KMS-11 (cell line): ENCODE measurements around the gene SELENOI.

ENCODE experiments used
- H2AFZ ChIP-seq: fragments of 200-600 bp; sonication (generic); 2 replicates; pipeline ENCODE4 v1.6.1; 2016; ENCODE audit warnings: antibody characterized with exemption, mixed run types, low read depth
- H3K27ac ChIP-seq: fragments of 200-600 bp; sonication (generic); 2 replicates; pipeline ENCODE4 v1.6.1; 2016; ENCODE audit warnings: mild to moderate bottlenecking, mixed run types
- H3K27me3 ChIP-seq: fragments of 200-600 bp; sonication (generic); 2 replicates; pipeline ENCODE4 v1.6.1; 2017; ENCODE audit warnings: mild to moderate bottlenecking, low read depth, mixed run types, moderate library complexity; ENCODE audit not compliant: insufficient read depth
- H3K36me3 ChIP-seq: fragments of 200-600 bp; sonication (generic); 2 replicates; pipeline ENCODE4 v1.6.1; 2017; ENCODE audit warnings: mild to moderate bottlenecking, mixed run types; ENCODE audit not compliant: insufficient read depth
- H3K4me1 ChIP-seq: fragments of 200-600 bp; sonication (generic); 2 replicates; pipeline ENCODE4 v1.6.1; 2016; ENCODE audit warnings: mild to moderate bottlenecking, low read depth, mixed run types; ENCODE audit not compliant: poor library complexity, severe bottlenecking
- H3K4me2 ChIP-seq: fragments of 200-600 bp; sonication (generic); 2 replicates; pipeline ENCODE4 v1.7.0; 2016; ENCODE audit warnings: mild to moderate bottlenecking, mixed run types
- H3K4me3 ChIP-seq: fragments of 200-600 bp; sonication (generic); IDR thresholded peaks from 2 replicates; pipeline ENCODE4 v1.6.1; 2017; ENCODE audit warnings: low read depth, low read length, mixed read lengths; ENCODE audit not compliant: insufficient read depth
- H3K79me2 ChIP-seq: fragments of 200-600 bp; sonication (generic); 2 replicates; pipeline ENCODE4 v1.6.1; 2016; ENCODE audit warnings: low read depth, mixed run types; ENCODE audit not compliant: insufficient read depth
- H3K9ac ChIP-seq: fragments of 200-600 bp; sonication (generic); 2 replicates; pipeline ENCODE4 v1.6.1; 2016; ENCODE audit warnings: mild to moderate bottlenecking, mixed run types
- H4K20me1 ChIP-seq: fragments of 200-600 bp; sonication (generic); 2 replicates; pipeline ENCODE4 v1.6.1; 2016; ENCODE audit warnings: mild to moderate bottlenecking, mixed run types; ENCODE audit not compliant: insufficient read depth
- TF ChIP-seq, protein P1 (sequence below): fragments of 200-600 bp; sonication (generic); conservative IDR thresholded peaks from 2 replicates; pipeline ENCODE4 v1.6.1; 2017; ENCODE audit warnings: low read depth, mild to moderate bottlenecking, antibody characterized with exemption, low read length, moderate library complexity, mixed read lengths

SELENOI gene

DNA sequence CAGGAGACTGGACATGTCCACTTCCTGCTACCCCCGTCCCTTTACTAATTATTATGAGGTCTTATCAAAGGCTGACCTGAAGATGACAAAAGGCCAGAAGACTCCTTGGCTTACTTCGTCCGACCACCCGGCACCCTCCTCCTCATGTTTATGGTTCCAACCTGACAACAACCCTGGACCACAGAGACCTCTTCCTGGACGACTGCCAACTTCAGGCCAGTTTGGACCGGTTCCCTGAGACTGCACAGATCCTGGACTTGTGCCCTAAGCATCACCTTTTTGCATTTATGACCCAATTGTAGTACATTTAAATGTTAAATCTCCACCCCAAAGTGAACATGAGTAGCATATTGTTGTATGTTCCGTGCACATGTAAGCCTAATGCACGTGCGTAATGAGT is 61.6 kb downstream of the SELENOI start:
- Histone ChIP-seq H3K9ac (no peak overlapping the region), H2AFZ (no peak overlapping the region), H3K4me1 (peaks cover 16% of the 10 kb centered on the region), H4K20me1 (no peaks in the 10 kb centered on the region), H3K27me3 (no peaks in the 10 kb centered on the region), H3K27ac (no peak overlapping the region), H3K4me2 (no peak overlapping the region), H3K79me2 (no peaks in the 10 kb centered on the region), H3K36me3 (no peaks in the 10 kb centered on the region), H3K4me3 (no peak overlapping the region)
- TF ChIP-seq, protein P1, sequence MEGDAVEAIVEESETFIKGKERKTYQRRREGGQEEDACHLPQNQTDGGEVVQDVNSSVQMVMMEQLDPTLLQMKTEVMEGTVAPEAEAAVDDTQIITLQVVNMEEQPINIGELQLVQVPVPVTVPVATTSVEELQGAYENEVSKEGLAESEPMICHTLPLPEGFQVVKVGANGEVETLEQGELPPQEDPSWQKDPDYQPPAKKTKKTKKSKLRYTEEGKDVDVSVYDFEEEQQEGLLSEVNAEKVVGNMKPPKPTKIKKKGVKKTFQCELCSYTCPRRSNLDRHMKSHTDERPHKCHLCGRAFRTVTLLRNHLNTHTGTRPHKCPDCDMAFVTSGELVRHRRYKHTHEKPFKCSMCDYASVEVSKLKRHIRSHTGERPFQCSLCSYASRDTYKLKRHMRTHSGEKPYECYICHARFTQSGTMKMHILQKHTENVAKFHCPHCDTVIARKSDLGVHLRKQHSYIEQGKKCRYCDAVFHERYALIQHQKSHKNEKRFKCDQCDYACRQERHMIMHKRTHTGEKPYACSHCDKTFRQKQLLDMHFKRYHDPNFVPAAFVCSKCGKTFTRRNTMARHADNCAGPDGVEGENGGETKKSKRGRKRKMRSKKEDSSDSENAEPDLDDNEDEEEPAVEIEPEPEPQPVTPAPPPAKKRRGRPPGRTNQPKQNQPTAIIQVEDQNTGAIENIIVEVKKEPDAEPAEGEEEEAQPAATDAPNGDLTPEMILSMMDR = no peak

DNA sequence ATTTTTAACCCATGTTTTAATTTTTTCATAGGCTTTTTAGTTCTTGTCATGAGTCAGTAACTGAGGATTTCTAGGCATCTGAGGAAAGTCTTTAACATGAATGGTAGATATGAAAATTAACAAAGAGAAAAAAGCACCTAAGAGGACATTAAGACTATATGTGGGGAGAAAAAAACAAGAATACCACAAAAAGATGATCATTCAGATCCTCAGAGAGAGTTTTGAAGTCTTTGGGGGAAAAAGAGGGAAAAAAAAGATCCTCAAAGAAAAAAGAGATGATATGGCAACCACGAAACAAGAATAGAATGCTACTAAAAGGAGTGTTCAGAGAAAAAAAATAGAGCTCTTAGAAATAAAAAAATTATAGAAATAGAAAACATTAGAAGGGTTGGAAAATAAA is 63.8 kb downstream of the SELENOI start:
- H4K20me1 ChIP-seq = no peaks in the 10 kb centered on the region
- no peak overlapping the region for H3K4me2 ChIP-seq
- no peaks in the 10 kb centered on the region for H3K27me3 ChIP-seq
- H3K4me3 ChIP-seq = no peak overlapping the region
- TF ChIP-seq, protein P1 = no peak
- H2AFZ ChIP-seq = no peak overlapping the region
- H3K9ac ChIP-seq = no peak overlapping the region
- no peaks in the 10 kb centered on the region for H3K36me3 ChIP-seq
- no peak overlapping the region for H3K27ac ChIP-seq
- peaks cover 16% of the 10 kb centered on the region for H3K4me1 ChIP-seq
- no peaks in the 10 kb centered on the region for H3K79me2 ChIP-seq

DNA sequence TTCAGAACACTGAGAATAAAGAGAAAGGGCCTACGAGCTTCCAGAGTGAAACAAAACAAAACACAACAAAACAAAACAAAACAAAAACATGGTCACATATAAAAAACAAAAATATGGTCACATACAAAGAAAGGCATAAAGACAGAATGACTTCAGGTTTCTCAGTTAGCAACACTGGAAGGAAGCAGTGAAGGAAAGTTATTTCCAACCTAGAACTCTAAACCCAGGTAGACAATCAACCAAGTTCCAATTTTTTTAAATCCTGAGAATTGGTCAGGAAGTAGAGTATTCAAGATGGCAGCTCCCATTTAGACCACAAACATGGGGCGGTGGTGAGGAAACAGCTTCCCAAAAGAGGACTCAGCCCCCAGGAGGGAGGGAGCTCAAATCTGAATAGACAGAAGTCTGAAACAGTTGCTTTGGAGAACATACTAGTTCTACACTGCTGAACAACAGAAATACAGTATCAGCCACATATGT is 64.9 kb downstream of the SELENOI start:
- Histone ChIP-seq H3K36me3 (no peaks in the 10 kb centered on the region), H3K4me1 (peaks cover 16% of the 10 kb centered on the region), H3K27ac (no peak overlapping the region; the same call in 1 of the 2 replicates), H4K20me1 (no peaks in the 10 kb centered on the region), H3K4me2 (peak overlapping the region; percentile 92; the same call in 1 of the 2 replicates), H2AFZ (peak overlapping the region; percentile 42; the same call in 1 of the 2 replicates), H3K27me3 (no peaks in the 10 kb centered on the region), H3K9ac (no peak overlapping the region), H3K4me3 (no peak overlapping the region), H3K79me2 (no peaks in the 10 kb centered on the region)
- TF ChIP-seq, protein P1 = no peak

DNA sequence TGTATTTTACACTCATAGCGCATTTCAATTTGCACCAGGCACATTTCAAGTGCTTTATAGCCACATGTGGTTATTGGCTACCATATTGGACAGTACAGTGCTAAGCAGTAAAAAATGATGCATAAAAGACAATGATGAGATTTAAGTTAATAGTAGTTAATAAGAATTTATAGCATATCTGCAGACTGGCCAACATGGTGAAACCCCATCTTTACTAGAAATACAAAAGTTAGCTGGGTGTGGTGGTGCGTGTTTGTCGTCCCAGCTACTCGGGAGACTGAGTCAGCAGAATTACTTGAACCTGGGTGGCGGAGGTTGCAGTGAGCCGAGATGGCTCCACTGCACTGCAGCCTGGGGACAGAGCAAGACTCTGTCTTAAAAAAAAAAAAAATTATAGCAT is 65.5 kb downstream of the SELENOI start:
- H2AFZ ChIP-seq = peak overlapping the region; percentile 83
- peaks cover 16% of the 10 kb centered on the region for H3K4me1 ChIP-seq
- no peaks in the 10 kb centered on the region for H3K27me3 ChIP-seq
- H3K9ac ChIP-seq = peak overlapping the region; percentile 75; the same call in 1 of the 2 replicates
- TF ChIP-seq, protein P1 = no peak
- peak overlapping the region; percentile 92 for H3K4me2 ChIP-seq
- H3K27ac ChIP-seq = peak overlapping the region; percentile 78
- no peak overlapping the region for H3K4me3 ChIP-seq
- H3K79me2 ChIP-seq = no peaks in the 10 kb centered on the region
- H4K20me1 ChIP-seq = no peaks in the 10 kb centered on the region
- H3K36me3 ChIP-seq = no peaks in the 10 kb centered on the region
